ENCODE measurements around the gene OR1L1. TPM values are rescaled to one million over a fixed set of nuclear protein-coding genes. Genes with fewer than 3 reads are reported as not detected.

Gene OR1L1
- not detected in 2 replicates for total RNA-seq (2021)
- not detected for Bru-seq, nascent RNA
- not detected for BruChase-seq, experiment 1, labeled RNA remaining after a 2-hour chase
- BruChase-seq, experiment 2, labeled RNA remaining after a 6-hour chase = not detected
- long read RNA-seq = 0 reads

DNA sequence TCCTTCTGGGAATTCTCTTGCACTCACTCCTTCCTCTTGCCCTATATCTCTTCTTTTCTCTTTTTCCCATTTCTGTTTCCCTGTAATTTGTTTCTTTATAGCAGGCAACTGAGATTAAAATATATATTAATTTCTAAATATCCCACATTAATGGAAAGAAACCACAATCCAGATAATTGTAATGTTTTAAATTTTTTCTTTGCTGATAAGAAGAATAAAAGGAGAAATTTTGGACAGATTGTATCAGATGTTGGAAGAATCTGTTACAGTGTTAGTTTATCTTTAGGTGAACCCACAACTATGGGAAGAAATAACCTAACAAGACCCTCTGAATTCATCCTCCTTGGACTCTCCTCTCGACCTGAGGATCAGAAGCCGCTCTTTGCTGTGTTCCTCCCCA is at the start of gene OR1L1:
Gene OR1L1, plus strand, starts transcription at position 301 of the 400 bp plus-strand sequence. Its CDS starts 0 bp downstream, at position 301.
- CTCF ChIA-PET = no interaction called here
- Histone ChIP-seq H2AFZ (no peak within 1 kb of the TSS), H4K20me1 (ENCODE audit: insufficient read depth) (no peaks in the 10 kb centered on the region), H3F3A (ENCODE audit: insufficient read depth, low read depth) (no peaks in the 10 kb centered on the region), H3K4me1 (replicated peaks; ENCODE audit: insufficient read depth) (no peaks in the 10 kb centered on the region), H3K36me3 (ENCODE audit: low read depth) (no peaks in the 10 kb centered on the region), H3K9me3 (ENCODE audit: insufficient read depth, low read depth) (no peaks in the 10 kb centered on the region), H3K27me3 (ENCODE audit: insufficient read depth, low read depth) (peaks cover 12% of the 10 kb centered on the region; the same call in 1 of the 2 replicates), H3K27ac (no peak within 1 kb of the TSS), H3K4me2 (no peak within 1 kb of the TSS), H3K9me2 (ENCODE audit: insufficient read depth) (no peaks in the 10 kb centered on the region), H3K79me2 (ENCODE audit: low read depth) (no peaks in the 10 kb centered on the region), H3K4me3 (no peak within 1 kb of the TSS)
- intact Hi-C loops (cut with micrococcal nuclease; ENCODE audit: unreplicated experiment) = no loop called here
- TF ChIP-seq CTCF (conservative IDR thresholded peaks at IDR 0.05) (no peak), EZH2 (IDR thresholded peaks at IDR 0.05; ENCODE audit: low read depth) (no peak)
- DNase-seq = no peak
- POLR2A ChIA-PET (ENCODE audit: unreplicated experiment) = no interaction called here
- no TSS peak for BruUV-seq (replicated peaks)

DNA sequence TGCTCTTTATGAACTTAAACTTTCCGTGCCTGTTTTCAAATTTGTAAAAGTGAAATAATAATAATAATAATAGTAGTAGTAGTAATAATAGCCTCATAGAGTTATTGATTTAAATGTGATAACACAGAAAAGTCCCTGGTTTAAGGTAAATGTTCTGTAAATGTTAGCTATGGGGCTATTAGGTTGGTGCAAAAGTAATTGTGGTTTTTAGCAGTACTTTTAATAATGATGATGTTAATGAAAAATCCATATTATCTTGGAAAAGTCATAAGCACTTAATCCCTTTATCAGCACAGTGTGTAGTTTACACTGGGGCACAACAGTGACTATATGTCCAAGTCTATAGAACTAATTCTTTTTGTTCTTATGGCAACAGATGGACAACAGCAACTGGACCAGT is 47.2 kb upstream of the OR1L1 start, which contains the start of gene OR1Q1:
Gene OR1Q1, plus strand, starts transcription at position 377 of the 400 bp plus-strand sequence. Its CDS starts 0 bp downstream, at position 377.
- H3K4me1 ChIP-seq (replicated peaks; ENCODE audit: insufficient read depth) = no peaks in the 10 kb centered on the region
- intact Hi-C loops (cut with micrococcal nuclease; ENCODE audit: unreplicated experiment) = no loop called here
- POLR2A ChIA-PET (ENCODE audit: unreplicated experiment) = no interaction called here
- H2AFZ ChIP-seq = no peak within 1 kb of the TSS
- no peaks in the 10 kb centered on the region for H3K79me2 ChIP-seq (ENCODE audit: low read depth)
- H3K9me2 ChIP-seq (ENCODE audit: insufficient read depth) = no peaks in the 10 kb centered on the region
- TF ChIP-seq EZH2 (IDR thresholded peaks at IDR 0.05; ENCODE audit: low read depth) = no peak
- no peak for TF ChIP-seq CTCF (conservative IDR thresholded peaks at IDR 0.05)
- no TSS peak for BruUV-seq (replicated peaks)
- no peak for DNase-seq
- H3K4me3 ChIP-seq = no peak within 1 kb of the TSS
- H3F3A ChIP-seq (ENCODE audit: insufficient read depth, low read depth) = no peaks in the 10 kb centered on the region
- peaks cover 18% of the 10 kb centered on the region; the same call in 1 of the 2 replicates for H3K27me3 ChIP-seq (ENCODE audit: insufficient read depth, low read depth)
- H3K4me2 ChIP-seq = no peak within 1 kb of the TSS
- H3K9me3 ChIP-seq (ENCODE audit: insufficient read depth, low read depth) = no peaks in the 10 kb centered on the region
- H3K36me3 ChIP-seq (ENCODE audit: low read depth) = no peaks in the 10 kb centered on the region
- H3K27ac ChIP-seq = no peak within 1 kb of the TSS
- no peaks in the 10 kb centered on the region for H4K20me1 ChIP-seq (ENCODE audit: insufficient read depth)
- CTCF ChIA-PET = no interaction called here

GRCh38 chr9:122619996-122620395 is 41.5 kb upstream of the OR1L1 start:
- H2AFZ ChIP-seq = no peak overlapping the region
- TF ChIP-seq EZH2 (IDR thresholded peaks at IDR 0.05; ENCODE audit: low read depth) (no peak), CTCF (conservative IDR thresholded peaks at IDR 0.05) (no peak)
- H3K27ac ChIP-seq = no peak overlapping the region
- H3K4me2 ChIP-seq = no peak overlapping the region
- no peaks in the 10 kb centered on the region for H4K20me1 ChIP-seq (ENCODE audit: insufficient read depth)
- H3K9me2 ChIP-seq (ENCODE audit: insufficient read depth) = no peaks in the 10 kb centered on the region
- no peaks in the 10 kb centered on the region for H3K4me1 ChIP-seq (replicated peaks; ENCODE audit: insufficient read depth)
- no peak for DNase-seq
- H3K79me2 ChIP-seq (ENCODE audit: low read depth) = no peaks in the 10 kb centered on the region
- BruUV-seq (replicated peaks) = no TSS peak
- H3K4me3 ChIP-seq = no peak overlapping the region
- no peaks in the 10 kb centered on the region for H3K36me3 ChIP-seq (ENCODE audit: low read depth)
- H3K27me3 ChIP-seq (ENCODE audit: insufficient read depth, low read depth) = peaks cover 26% of the 10 kb centered on the region
- H3F3A ChIP-seq (ENCODE audit: insufficient read depth, low read depth) = no peaks in the 10 kb centered on the region
- H3K9me3 ChIP-seq (ENCODE audit: insufficient read depth, low read depth) = no peaks in the 10 kb centered on the region
- intact Hi-C loops (cut with micrococcal nuclease; ENCODE audit: unreplicated experiment) = no loop called here
- ChIA-PET POLR2A (ENCODE audit: unreplicated experiment) (no interaction called here), CTCF (no interaction called here)
